A673 (cell line): Measurements from ENCODE around the gene IL1RL1.

Experiments
- CTCF ChIP-seq: fragments of 300-800, 200-600 bp; sonication (generic); conservative IDR thresholded peaks from 2 replicates; pipeline ENCODE4 v1.5.1; 2017; ENCODE audit warnings: low read depth, mild to moderate bottlenecking, antibody characterized with exemption, low read length, moderate library complexity, mixed read lengths
- EZH2 ChIP-seq: fragments of 200-600 bp; sonication (generic); IDR thresholded peaks from 2 replicates; pipeline ENCODE4 v1.6.1; 2017; ENCODE audit warnings: borderline replicate concordance, low read depth, mild to moderate bottlenecking, mixed read lengths, antibody characterized with exemption, low read length; ENCODE audit not compliant: poor library complexity, severe bottlenecking

GRCh38 chr2:102273619-102274211, 37.6 kb upstream of the IL1RL1 start:
- no peak for TF ChIP-seq CTCF
- TF ChIP-seq EZH2, result no peak
